Neural crest cell (in vitro differentiated cells): ENCODE data around the gene FGF12. TPM values are rescaled to one million over a fixed set of nuclear protein-coding genes. Genes with fewer than 3 reads are reported as not detected.

Experiments
- DNase-seq: peaks from one replicate; pipeline ENCODE4 v3.0.0; 2021; ENCODE audit warnings: low read depth, mixed read lengths, low spot score
- H3K27ac Mint-ChIP-seq: one replicate; pipeline ENCODE4 v1.8.0; 2021; ENCODE audit warnings: mild to moderate bottlenecking, mixed read lengths; ENCODE audit not compliant: unreplicated experiment
- H3K27me3 Mint-ChIP-seq: 2 replicates; pipeline ENCODE4 v1.8.0; 2021; ENCODE audit warnings: low read depth, mild to moderate bottlenecking, mixed read lengths
- H3K36me3 Mint-ChIP-seq: 2 replicates; pipeline ENCODE4 v1.8.0; 2021; ENCODE audit warnings: low read depth, mild to moderate bottlenecking, mixed read lengths
- H3K4me1 Mint-ChIP-seq: 2 replicates; pipeline ENCODE4 v1.8.0; 2021; ENCODE audit warnings: mixed read lengths
- H3K4me3 Mint-ChIP-seq: one replicate; pipeline ENCODE4 v1.8.0; 2021; ENCODE audit warnings: mild to moderate bottlenecking, mixed read lengths
- H3K9me3 Mint-ChIP-seq: 2 replicates; pipeline ENCODE4 v1.8.0; 2021; ENCODE audit warnings: mixed read lengths
- total RNA-seq: library from RNA; stranded (reverse); gene quantifications from 2 replicates; pipeline ENCODE4 v1.2.1, GENCODE V29; 2021
- TF ChIP-seq, protein P1 (sequence below): fragments of 200-600 bp; sonication (generic); conservative IDR thresholded peaks from 2 replicates; pipeline ENCODE4 v1.5.0; 2021; ENCODE audit warnings: antibody characterized with exemption, mild to moderate bottlenecking

The FGF12 gene
- total RNA-seq, 1 donor from 2014 or later: 4.0 TPM

DNA sequence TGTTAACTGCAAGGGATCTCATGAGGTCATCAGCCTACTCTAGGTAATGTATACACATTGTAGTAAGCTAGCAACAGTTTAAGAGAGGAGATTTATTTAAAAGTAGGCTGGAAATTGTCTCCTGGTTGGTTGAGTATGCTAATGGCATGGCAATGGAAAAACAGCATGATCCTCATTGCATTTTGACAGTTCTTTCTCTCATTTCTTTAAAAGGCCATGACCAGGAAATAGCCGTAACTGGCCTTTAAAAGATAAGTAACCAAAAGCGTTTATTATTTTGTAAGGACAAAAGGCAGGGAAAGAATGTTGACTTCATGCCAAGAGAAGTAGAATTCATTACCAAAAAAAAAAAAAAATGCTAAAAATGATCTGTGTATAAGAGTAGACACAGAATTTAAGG is 310.3 kb downstream of the FGF12 start:
- TF ChIP-seq, protein P1, sequence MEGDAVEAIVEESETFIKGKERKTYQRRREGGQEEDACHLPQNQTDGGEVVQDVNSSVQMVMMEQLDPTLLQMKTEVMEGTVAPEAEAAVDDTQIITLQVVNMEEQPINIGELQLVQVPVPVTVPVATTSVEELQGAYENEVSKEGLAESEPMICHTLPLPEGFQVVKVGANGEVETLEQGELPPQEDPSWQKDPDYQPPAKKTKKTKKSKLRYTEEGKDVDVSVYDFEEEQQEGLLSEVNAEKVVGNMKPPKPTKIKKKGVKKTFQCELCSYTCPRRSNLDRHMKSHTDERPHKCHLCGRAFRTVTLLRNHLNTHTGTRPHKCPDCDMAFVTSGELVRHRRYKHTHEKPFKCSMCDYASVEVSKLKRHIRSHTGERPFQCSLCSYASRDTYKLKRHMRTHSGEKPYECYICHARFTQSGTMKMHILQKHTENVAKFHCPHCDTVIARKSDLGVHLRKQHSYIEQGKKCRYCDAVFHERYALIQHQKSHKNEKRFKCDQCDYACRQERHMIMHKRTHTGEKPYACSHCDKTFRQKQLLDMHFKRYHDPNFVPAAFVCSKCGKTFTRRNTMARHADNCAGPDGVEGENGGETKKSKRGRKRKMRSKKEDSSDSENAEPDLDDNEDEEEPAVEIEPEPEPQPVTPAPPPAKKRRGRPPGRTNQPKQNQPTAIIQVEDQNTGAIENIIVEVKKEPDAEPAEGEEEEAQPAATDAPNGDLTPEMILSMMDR: no peak
- H3K4me3 Mint-ChIP-seq: no peak overlapping the region
- H3K4me1 Mint-ChIP-seq: peaks cover 9% of the 10 kb centered on the region
- H3K27me3 Mint-ChIP-seq: peaks cover 15% of the 10 kb centered on the region
- H3K36me3 Mint-ChIP-seq: no peaks in the 10 kb centered on the region
- H3K9me3 Mint-ChIP-seq: no peaks in the 10 kb centered on the region
- no peak overlapping the region for H3K27ac Mint-ChIP-seq
- DNase-seq: no peak

DNA sequence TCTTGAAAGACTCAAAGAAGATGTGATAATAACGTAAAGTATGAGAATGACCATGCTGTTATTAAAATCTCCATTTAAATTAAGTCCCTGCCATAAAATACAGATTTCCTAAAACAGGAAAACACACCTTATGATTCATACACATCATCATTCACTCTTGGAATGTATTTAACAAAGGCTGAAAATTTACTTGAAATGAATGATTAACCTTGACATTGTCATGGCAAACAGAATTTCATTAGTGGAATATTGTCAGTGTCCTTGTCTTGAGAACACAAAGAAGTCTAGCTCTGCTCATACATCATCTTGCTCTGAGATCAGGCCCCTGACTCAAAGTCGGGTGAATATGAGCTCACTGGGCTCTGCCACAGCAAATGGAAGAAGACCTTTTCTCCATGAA is 313.9 kb downstream of the FGF12 start:
- TF ChIP-seq, protein P1: no peak
- Mint-ChIP-seq H3K4me1 (peaks cover 12% of the 10 kb centered on the region), H3K9me3 (no peaks in the 10 kb centered on the region), H3K27ac (no peak overlapping the region), H3K36me3 (no peaks in the 10 kb centered on the region), H3K4me3 (no peak overlapping the region), H3K27me3 (peaks cover 44% of the 10 kb centered on the region)
- DNase-seq: no peak

DNA sequence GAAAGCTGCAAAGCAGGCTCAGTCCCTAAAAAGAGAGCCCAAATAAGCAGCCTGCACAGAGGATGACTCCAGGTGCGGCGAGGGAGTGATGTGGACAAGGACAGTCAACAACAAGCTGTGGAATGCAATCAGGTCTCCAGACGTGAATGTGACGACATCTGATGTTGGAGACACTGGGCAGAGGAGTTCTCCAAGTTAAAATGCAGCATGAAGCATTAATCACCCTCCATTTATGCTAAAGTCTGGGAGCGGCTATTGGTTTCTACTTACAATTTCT is 316.7 kb downstream of the FGF12 start:
- peaks cover 71% of the 10 kb centered on the region for H3K27me3 Mint-ChIP-seq
- peaks cover 13% of the 10 kb centered on the region for H3K4me1 Mint-ChIP-seq

DNA sequence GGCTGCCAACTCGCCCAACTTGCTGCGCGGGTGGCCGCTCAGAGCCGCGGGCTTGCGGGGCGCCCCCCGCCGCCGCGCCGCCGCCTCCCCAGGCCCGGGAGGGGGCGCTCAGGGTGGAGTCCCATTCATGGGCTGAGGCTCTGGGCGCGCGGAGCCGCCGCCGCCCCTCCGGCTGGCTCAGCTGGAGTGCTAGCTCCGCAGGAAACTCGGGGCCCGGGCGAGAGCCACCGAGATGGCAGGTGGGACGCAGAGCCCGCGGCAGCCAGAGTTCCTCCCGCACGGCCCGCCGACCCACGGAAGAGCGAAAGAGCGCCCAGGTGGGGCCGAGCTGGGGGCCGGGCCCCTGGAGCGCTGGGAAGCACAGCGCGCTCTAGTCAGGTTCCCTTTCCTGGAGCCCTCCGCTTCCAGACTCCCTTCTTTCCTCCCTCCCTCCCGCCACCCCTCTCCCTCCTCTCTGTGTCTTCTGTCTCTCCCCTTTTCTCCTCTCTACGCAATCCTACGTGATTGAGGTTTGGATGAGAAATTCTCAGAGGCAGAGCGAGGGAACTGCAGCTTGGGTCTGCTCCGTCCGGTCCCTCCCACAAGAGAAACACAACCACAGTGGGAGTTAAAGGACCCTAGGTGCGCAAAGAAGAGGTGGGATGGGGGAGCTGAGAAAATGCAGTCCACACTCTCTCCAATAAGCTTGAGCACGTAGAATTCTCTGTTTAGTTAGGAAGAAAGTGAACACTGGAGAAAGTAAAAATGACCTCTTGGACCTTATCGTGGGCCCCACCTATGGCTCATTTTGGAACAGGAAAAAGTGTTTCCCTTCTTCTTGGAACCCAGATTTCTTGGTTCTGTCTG is 317.3 kb downstream of the FGF12 start:
- peak; percentile 22 for DNase-seq
- no peaks in the 10 kb centered on the region for H3K9me3 Mint-ChIP-seq
- peaks cover 75% of the 10 kb centered on the region for H3K27me3 Mint-ChIP-seq
- H3K4me1 Mint-ChIP-seq: peaks cover 13% of the 10 kb centered on the region
- peak overlapping the region; percentile 83 for H3K4me3 Mint-ChIP-seq
- no peaks in the 10 kb centered on the region for H3K36me3 Mint-ChIP-seq
- H3K27ac Mint-ChIP-seq: no peak overlapping the region
- TF ChIP-seq, protein P1: no peak

More for the DNA sequence above, 316.7 kb downstream of the FGF12 start:
- Mint-ChIP-seq H3K9me3 (no peaks in the 10 kb centered on the region), H3K27ac (no peak overlapping the region), H3K4me3 (peak overlapping the region; percentile 83), H3K36me3 (no peaks in the 10 kb centered on the region)
- DNase-seq: no peak
- TF ChIP-seq, protein P1: no peak

DNA sequence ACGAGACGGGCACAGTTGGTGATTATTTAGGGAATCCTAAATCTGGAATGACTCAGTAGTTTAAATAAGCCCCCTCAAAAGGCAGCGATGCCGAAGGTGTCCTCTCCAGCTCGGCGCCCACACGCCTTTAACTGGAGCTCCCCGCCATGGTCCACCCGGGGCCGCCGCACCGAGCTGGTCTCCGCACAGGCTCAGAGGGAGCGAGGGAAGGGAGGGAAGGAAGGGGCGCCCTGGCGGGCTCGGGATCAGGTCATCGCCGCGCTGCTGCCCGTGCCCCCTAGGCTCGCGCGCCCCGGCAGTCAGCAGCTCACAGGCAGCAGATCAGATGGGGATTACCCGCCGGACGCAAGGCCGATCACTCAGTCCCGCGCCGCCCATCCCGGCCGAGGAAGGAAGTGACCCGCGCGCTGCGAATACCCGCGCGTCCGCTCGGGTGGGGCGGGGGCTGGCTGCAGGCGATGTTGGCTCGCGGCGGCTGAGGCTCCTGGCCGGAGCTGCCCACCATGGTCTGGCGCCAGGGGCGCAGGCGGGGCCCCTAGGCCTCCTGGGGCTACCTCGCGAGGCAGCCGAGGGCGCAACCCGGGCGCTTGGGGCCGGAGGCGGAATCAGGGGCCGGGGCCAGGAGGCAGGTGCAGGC is 318.0 kb downstream of the FGF12 start:
- TF ChIP-seq, protein P1: no peak
- H3K27ac Mint-ChIP-seq: no peak overlapping the region
- peaks cover 76% of the 10 kb centered on the region for H3K27me3 Mint-ChIP-seq
- DNase-seq: peak; percentile 55
- peak overlapping the region; percentile 89 for H3K4me3 Mint-ChIP-seq
- no peaks in the 10 kb centered on the region for H3K36me3 Mint-ChIP-seq
- no peaks in the 10 kb centered on the region for H3K9me3 Mint-ChIP-seq
- peaks cover 13% of the 10 kb centered on the region for H3K4me1 Mint-ChIP-seq
